Activated CD8-positive, alpha-beta memory T cell treated with anti-CD3 and anti-CD28 coated beads for 24 hours (primary cell): Measurements from ENCODE around the gene RPL27.
"Not testable (repeated sequence)": the region's sequence is repeated elsewhere in the genome, so short reads cannot be mapped to it uniquely, and the experiment has no call there.

Source experiments
- DNase-seq: peaks from one replicate; pipeline ENCODE4 v3.0.0-alpha.2; 2020

Gene RPL27

DNA sequence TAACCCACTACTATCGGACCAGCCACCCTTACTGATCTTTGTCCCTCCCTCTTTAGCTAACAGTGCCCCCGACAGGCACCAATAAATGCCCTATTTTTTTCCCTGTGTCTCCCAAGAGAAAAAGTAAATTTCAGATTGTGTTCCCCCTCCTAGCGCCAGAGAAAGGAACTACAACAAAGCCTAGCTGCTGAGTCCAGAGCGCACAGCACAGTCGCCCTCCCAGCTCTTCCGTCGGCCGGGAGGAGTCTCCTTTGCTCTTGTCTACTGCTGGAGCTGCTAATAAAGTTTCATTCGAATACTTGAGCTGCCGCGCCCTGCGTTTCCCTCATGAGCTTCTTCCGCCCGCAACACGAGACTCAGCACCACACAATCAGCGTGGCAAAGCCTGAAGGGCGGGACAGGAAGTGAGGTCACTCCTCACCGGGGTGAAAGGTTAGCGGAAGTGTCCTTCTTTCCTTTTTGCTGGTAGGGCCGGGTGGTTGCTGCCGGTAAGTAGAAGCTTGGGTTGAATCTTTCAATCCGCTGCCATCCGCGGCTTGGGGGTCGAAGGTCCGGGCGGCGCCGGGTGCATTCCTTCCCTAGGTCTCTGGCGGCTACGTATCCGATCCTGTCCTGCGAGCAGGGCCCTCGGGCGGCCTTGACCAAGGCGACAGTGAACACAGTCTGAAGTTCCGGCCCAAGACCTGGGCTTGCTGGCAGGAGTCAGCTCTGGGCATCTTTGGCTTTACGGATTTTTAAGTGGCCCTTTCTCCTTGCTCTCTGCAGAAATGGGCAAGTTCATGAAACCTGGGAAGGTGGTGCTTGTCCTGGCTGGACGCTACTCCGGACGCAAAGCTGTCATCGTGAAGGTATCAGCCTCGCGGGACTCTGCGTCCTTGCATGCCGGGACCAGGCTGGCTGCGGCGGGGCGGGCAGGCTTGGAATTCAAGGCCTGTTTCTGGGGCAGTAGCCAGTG, at the start of gene RPL27:
Gene RPL27 (plus strand): TSS at position 436 of the 955 bp plus-strand sequence. CDS start 332 bp downstream, at position 768.
- DNase-seq: peak; percentile 98

DNA sequence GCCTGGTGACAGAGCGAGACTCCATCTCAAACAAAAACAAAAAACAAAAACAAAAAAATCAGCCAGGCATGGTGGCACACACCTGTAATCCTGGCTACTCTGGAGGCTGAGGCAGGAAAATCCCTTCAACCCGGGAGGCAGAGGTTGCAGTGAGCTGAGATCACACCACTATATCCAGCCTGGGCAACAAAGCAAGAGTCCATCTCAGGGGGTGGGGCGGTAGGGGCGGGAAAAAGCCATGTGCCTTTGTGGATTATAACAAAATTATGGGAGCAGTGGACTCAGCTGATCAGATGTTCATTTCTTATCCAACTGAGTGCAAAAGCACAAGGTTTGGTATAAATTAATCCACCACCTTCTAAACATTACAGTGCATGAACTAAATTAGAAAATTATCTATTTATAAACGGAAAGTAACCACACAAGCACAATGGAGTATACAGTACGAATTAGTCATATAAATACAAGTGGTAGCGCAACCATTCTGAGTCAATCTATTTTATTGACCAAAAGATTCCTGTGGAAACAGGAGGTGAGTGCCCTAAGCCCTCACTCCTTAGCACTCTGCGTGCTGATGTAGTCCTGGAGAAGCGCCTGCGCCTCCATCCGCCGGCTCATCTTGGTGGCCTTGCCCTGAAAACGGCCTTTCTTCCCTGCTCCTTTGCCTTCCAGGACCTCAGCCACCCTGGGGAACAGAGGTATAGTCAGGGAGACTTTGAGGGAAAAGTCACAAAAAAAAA, 48.0 kb upstream of the RPL27 start:
- no peak for DNase-seq

- DNase-seq: no peak
Measured at GRCh38 chr17:42953669-42954068, 44.5 kb upstream of the RPL27 start.

- DNase-seq: peak; percentile 92
Measured at GRCh38 chr17:42964161-42964932, 33.9 kb upstream of the RPL27 start, which contains the start of gene AARSD1. Gene AARSD1 (minus strand): TSS chr17:42964454. CDS start chr17:42964440, 14 bp downstream.

GRCh38 chr17:42967925-42968324, 30.3 kb upstream of the RPL27 start:
- no peak for DNase-seq

GRCh38 chr17:42969001-42969581, 29.1 kb upstream of the RPL27 start:
- DNase-seq: no peak

- no peak for DNase-seq
Measured at GRCh38 chr17:42971589-42971988, 26.6 kb upstream of the RPL27 start.

- not testable (repeated sequence) for DNase-seq
Measured at GRCh38 chr17:42973323-42973722, 24.9 kb upstream of the RPL27 start.

- DNase-seq: no peak
Measured at GRCh38 chr17:42975265-42975664, 23.0 kb upstream of the RPL27 start.

DNA sequence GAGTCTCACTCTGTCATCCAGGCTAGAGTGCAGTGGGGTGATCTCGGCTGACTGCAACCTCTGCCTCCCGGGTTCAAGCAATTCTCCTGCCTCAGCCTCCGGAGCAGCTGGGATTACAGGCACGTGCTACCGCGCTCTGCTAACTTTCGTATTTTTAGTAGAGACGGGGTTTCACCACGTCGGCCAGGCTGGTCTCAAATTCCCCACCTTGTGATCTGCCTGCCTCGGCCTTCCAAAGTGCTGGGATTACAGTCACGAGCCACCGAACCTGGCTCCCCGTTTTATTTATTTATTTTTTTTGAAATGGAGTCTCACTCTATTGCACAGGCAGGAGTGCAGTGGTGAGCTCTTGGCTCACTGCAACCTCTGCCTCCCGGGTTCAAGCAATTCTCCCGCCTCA, 22.5 kb upstream of the RPL27 start:
- DNase-seq: not testable (repeated sequence)

- no peak for DNase-seq
Measured at GRCh38 chr17:42979511-42980273, 18.5 kb upstream of the RPL27 start, which contains the start of gene PTGES3L. Gene PTGES3L (minus strand): TSS chr17:42980080. CDS start chr17:42980053, 27 bp downstream.

- DNase-seq: peak; percentile 95
Measured at GRCh38 chr17:42980274-42980765, 17.9 kb upstream of the RPL27 start, which contains the start of gene RUNDC1. Gene RUNDC1 (plus strand): TSS chr17:42980565. CDS start chr17:42980577, 12 bp downstream.

DNA sequence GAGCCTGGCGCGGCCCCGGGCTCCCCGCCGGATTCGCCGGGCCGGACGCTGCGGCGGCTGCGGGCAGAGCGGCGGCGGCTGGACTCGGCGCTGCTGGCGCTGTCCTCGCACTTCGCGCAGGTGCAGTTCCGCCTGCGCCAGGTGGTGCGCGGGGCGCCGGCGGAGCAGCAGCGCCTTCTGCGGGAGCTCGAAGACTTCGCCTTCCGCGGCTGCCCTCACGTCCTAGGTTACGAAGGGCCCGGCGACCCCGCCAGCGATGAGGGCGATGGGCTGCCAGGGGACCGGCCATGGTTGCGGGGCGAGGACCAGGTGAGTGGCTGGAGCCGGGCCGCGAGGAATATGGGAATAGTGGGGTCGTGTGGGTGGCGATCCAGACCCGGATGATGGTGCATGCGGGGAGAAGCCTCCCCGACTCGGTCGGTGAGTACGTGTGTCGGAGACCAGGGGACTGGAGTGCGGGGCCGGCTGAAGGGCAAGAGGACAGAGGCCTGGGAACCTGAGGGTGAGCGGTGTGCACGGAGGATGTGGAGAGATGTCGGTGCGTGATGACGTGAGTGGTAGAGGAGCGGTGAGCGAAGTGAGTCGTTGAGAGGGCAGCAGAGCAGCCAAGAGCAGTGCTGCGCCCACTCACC, 17.3 kb upstream of the RPL27 start:
- DNase-seq: peak; percentile 77

- DNase-seq: no peak
Measured at GRCh38 chr17:42982266-42982665, 16.0 kb upstream of the RPL27 start.

GRCh38 chr17:42985225-42985624, 13.0 kb upstream of the RPL27 start:
- no peak for DNase-seq

- DNase-seq: no peak
Measured at GRCh38 chr17:42989141-42989540, 9.1 kb upstream of the RPL27 start.

DNA sequence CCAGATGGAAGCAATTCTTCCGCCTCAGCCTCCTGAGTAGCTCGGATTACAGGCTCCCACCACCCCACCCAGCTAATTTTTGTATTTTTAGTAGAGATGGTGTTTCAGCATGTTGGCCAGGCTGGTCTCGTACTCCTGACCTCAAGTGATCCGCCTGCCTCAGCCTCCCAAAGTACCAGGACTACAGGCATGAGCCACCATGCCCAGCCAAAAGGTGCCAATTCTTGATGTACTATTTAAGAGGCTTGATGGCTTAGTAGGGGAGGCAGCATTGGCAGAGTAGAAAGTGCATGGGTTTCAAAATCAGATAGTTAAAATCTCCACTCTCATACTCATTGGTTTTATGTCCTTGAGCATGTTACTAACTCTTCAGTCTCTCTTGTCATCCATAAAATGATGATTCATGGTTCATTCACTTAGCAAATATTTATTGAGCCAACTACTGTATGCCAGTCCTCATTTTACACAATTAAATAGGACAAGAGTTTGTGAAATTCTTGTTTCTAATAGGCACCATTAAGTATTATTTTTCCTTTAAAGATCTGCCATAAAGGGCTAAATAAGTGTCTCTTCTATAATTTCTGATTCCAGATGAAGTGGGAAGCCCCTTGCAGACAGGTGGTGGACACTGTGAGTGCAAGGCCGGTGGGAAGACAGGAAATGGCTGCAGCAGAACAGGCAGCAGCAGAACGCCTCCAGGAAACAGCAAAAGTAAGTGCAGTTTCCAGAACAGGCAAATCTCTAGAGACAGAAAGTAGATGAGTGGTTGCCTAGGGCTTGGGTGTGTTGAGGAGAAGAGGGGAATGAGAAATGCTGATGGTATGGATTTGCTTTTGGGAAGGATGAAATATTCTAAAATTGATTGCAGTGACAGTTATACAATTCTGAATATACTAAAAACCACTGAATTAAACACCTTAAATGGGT, 8.2 kb upstream of the RPL27 start:
- DNase-seq: no peak

DNA sequence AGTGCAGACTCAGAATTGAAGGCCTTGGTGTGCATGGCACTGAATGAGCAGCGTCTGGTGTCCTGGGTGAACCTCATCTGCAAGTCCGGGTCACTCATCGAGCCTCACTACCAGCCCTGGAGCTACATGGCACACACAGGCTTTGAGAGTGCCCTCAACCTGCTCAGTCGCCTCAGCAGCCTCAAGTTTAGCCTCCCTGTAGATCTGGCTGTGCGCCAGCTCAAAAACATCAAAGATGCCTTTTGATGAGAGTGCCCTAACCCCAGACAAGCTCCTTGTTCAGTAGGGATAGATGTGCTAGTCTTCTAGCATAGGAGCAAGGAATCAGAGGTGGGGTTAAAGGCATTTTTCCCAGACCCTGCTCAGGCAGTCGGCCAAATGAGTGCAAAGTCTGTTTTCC, 6.7 kb upstream of the RPL27 start:
- DNase-seq: no peak

- DNase-seq: no peak
Measured at GRCh38 chr17:42992872-42993271, 5.3 kb upstream of the RPL27 start.

- not testable (repeated sequence) for DNase-seq
Measured at GRCh38 chr17:42993913-42994312, 4.3 kb upstream of the RPL27 start.
